ENCODE data around the gene PET100.
A peak's percentile ranks its signal among the peaks of the same experiment; 100 is the strongest.
"Not testable (repeated sequence)": the region's sequence is repeated elsewhere in the genome, so short reads cannot be mapped to it uniquely, and the experiment has no call there.

Gene PET100

DNA sequence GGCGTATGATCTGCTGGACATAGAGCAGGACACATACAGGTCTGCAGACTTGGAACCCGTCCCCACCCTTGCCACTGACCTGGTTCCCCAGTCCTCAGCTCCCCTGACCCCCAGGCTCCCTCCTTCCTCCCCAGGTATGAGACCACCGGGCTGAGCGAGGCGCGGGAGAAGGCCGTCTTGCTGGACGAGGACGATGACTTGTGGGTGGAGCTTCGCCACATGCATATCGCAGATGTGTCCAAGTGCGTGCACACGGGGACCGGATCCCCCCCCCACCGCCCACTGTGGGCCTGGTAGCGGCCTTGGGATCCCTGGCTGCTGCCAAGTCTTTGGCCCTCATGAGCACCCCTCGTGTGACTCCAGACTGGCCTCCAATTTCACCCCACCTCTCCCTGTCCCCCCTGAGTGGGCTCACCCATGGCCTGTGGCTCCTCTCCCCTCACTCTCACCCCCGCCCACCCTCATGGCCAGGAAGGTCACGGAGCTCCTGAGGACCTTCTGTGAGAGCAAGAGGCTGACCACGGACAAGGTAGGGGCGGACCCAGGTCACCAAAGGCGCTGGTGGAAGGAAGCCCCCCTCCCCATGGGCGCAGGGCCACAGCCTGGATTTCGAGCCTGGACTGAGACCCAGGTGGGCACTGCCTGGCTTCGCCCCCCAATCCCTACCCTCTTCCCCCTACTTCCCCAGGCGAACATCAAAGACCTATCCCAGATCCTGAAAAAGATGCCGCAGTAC is 12.9 kb downstream of the PET100 start:
- no peak for DNase-seq (ENCODE audit: low read depth, low spot score)
- no peaks in the 10 kb centered on the region for H3K9me3 ChIP-seq (ENCODE audit: insufficient read depth, low read length)
- TF ChIP-seq SUZ12 (IDR thresholded peaks at IDR 0.05; ENCODE audit: extremely low read depth, insufficient read depth, insufficient read length) (no peak), ZNF274 (IDR thresholded peaks at IDR 0.05; ENCODE audit: low read depth, low read length) (no peak)
- H3K4me3 ChIP-seq (ENCODE audit: insufficient read length, low read depth): no peak overlapping the region
- H3K9ac ChIP-seq (ENCODE audit: insufficient read length, low read depth): no peak overlapping the region
- no peaks in the 10 kb centered on the region for H3K27me3 ChIP-seq (ENCODE audit: insufficient read depth, insufficient read length)
- H3K4me1 ChIP-seq (ENCODE audit: insufficient read depth, insufficient read length): peaks cover 4% of the 10 kb centered on the region
- H3K36me3 ChIP-seq (ENCODE audit: insufficient read depth, insufficient read length, low read length): peaks cover 36% of the 10 kb centered on the region

DNA sequence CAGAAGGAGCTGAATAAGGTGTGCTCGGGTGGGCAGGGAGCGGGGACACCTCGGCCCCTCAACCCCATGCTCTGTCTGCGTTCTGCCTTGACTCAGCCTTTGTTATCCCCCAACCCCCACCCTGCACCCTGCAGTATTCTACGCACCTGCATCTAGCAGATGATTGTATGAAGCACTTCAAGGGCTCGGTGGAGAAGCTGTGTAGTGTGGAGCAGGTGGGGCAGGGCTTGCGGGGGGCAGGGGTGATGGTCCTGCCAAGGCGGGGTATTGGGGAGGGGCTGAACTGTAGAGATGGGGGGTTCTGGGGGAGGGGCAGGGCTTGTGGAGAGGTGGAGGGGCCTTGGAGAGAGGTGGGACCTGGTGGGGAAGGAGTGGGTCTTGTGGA is 13.4 kb downstream of the PET100 start:
- no peak for DNase-seq (ENCODE audit: low read depth, low spot score)
- Histone ChIP-seq H3K9ac (ENCODE audit: insufficient read length, low read depth) (no peak overlapping the region), H3K4me1 (ENCODE audit: insufficient read depth, insufficient read length) (peaks cover 4% of the 10 kb centered on the region), H3K27me3 (ENCODE audit: insufficient read depth, insufficient read length) (no peaks in the 10 kb centered on the region), H3K4me3 (ENCODE audit: insufficient read length, low read depth) (no peak overlapping the region), H3K9me3 (ENCODE audit: insufficient read depth, low read length) (no peaks in the 10 kb centered on the region), H3K36me3 (ENCODE audit: insufficient read depth, insufficient read length, low read length) (peaks cover 38% of the 10 kb centered on the region)
- TF ChIP-seq ZNF274 (IDR thresholded peaks at IDR 0.05; ENCODE audit: low read depth, low read length) (no peak), SUZ12 (IDR thresholded peaks at IDR 0.05; ENCODE audit: extremely low read depth, insufficient read depth, insufficient read length) (no peak), YY1 (IDR thresholded peaks at IDR 0.05; ENCODE audit: insufficient read depth, insufficient read length) (no peak)

DNA sequence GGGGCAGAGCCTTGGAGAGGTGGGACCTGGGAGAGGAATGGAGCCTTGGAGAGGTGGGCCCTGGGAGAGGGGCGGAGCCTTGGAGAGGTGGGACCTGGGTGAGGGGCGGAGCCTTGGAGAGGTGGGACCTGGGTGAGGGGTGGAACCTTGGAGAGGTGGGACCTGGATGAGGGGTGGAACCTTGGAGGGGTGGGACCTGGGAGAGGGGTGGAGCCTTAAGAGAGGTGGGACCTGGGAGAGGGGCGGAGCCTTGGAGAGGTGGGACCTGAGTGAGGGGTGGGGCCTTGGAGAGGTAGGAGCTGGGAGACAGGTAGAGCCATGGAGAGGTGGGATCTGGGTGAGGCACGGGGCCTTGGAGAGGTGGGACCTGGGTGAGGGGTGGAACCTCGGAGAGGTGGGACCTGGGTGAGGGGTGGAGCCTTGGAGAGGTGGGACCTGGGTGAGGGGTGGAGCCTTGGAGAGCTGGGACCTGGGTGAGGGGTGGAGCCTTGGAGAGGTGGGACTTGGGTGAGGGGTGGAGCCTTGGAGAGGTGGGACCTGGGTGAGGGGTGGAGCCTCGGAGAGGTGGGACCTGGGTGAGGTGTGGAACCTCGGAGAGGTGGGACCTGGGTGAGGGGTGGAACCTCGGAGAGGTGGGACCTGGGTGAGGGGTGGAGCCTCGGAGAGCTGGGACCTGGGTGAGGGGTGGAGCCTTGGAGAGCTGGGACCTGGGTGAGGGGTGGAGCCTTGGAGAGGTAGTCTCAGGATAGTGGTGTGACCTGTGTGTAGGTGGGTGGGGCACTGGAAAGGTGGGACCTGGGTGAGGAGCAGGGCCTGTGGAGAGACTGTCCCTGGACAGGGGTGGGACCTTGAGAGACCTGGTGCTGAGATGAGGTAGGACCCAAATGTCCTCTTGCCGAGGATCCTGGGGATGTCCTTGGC is 14.3 kb downstream of the PET100 start:
- H3K4me1 ChIP-seq (ENCODE audit: insufficient read depth, insufficient read length); H3K27me3 ChIP-seq (ENCODE audit: insufficient read depth, insufficient read length); H3K9ac ChIP-seq (ENCODE audit: insufficient read length, low read depth); H3K4me3 ChIP-seq (ENCODE audit: insufficient read length, low read depth); H3K9me3 ChIP-seq (ENCODE audit: insufficient read depth, low read length); DNase-seq (ENCODE audit: low read depth, low spot score): not testable (repeated sequence)
- peaks cover 42% of the 10 kb centered on the region for H3K36me3 ChIP-seq (ENCODE audit: insufficient read depth, insufficient read length, low read length)

DNA sequence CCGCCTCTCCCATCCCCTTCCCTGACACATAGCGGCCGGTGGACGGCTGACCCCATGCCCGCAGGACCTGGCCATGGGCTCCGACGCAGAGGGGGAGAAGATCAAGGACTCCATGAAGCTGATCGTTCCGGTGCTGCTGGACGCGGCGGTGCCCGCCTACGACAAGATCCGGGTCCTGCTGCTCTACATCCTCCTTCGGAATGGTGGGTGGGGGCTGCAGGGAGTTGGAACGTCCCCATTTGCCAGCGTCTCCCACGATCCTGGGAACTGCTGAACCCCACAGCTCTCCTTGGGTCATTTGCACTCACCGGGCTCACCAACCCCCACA is 14.9 kb downstream of the PET100 start:
- Histone ChIP-seq H3K9me3 (ENCODE audit: insufficient read depth, low read length) (no peaks in the 10 kb centered on the region), H3K27me3 (ENCODE audit: insufficient read depth, insufficient read length) (no peaks in the 10 kb centered on the region), H3K4me3 (ENCODE audit: insufficient read length, low read depth) (no peak overlapping the region), H3K9ac (ENCODE audit: insufficient read length, low read depth) (no peak overlapping the region), H3K36me3 (ENCODE audit: insufficient read depth, insufficient read length, low read length) (peaks cover 42% of the 10 kb centered on the region), H3K4me1 (ENCODE audit: insufficient read depth, insufficient read length) (peaks cover 4% of the 10 kb centered on the region)
- TF ChIP-seq ZNF274 (IDR thresholded peaks at IDR 0.05; ENCODE audit: low read depth, low read length) (no peak), SUZ12 (IDR thresholded peaks at IDR 0.05; ENCODE audit: extremely low read depth, insufficient read depth, insufficient read length) (no peak), YY1 (IDR thresholded peaks at IDR 0.05; ENCODE audit: insufficient read depth, insufficient read length) (no peak)
- no peak for DNase-seq (ENCODE audit: low read depth, low spot score)

DNA sequence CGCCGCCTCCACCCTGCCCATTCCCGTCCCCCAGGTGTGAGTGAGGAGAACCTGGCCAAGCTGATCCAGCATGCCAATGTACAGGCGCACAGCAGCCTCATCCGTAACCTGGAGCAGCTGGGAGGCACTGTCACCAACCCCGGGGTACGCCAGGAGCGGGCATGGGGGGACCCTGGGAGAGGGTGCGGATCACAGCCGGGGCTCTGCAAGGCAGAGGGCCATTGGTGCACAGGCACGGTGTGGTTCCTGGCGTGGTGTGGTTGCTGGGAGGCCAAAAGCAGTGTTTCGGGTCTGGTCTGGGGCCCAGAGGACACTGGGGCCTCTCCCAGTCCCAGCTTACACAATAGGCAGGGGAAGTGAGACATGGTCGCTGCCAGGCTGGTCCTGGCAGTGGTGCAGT is 15.6 kb downstream of the PET100 start:
- no peak for TF ChIP-seq SUZ12 (IDR thresholded peaks at IDR 0.05; ENCODE audit: extremely low read depth, insufficient read depth, insufficient read length)
- TF ChIP-seq YY1 (IDR thresholded peaks at IDR 0.05; ENCODE audit: insufficient read depth, insufficient read length): no peak
- TF ChIP-seq ZNF274 (IDR thresholded peaks at IDR 0.05; ENCODE audit: low read depth, low read length): no peak
- peaks cover 4% of the 10 kb centered on the region for H3K4me1 ChIP-seq (ENCODE audit: insufficient read depth, insufficient read length)
- no peak overlapping the region for H3K4me3 ChIP-seq (ENCODE audit: insufficient read length, low read depth)
- no peak for DNase-seq (ENCODE audit: low read depth, low spot score)
- H3K36me3 ChIP-seq (ENCODE audit: insufficient read depth, insufficient read length, low read length): peaks cover 35% of the 10 kb centered on the region
- H3K27me3 ChIP-seq (ENCODE audit: insufficient read depth, insufficient read length): peaks cover 2% of the 10 kb centered on the region
- H3K9ac ChIP-seq (ENCODE audit: insufficient read length, low read depth): peak overlapping the region; percentile 50
- H3K9me3 ChIP-seq (ENCODE audit: insufficient read depth, low read length): no peaks in the 10 kb centered on the region

DNA sequence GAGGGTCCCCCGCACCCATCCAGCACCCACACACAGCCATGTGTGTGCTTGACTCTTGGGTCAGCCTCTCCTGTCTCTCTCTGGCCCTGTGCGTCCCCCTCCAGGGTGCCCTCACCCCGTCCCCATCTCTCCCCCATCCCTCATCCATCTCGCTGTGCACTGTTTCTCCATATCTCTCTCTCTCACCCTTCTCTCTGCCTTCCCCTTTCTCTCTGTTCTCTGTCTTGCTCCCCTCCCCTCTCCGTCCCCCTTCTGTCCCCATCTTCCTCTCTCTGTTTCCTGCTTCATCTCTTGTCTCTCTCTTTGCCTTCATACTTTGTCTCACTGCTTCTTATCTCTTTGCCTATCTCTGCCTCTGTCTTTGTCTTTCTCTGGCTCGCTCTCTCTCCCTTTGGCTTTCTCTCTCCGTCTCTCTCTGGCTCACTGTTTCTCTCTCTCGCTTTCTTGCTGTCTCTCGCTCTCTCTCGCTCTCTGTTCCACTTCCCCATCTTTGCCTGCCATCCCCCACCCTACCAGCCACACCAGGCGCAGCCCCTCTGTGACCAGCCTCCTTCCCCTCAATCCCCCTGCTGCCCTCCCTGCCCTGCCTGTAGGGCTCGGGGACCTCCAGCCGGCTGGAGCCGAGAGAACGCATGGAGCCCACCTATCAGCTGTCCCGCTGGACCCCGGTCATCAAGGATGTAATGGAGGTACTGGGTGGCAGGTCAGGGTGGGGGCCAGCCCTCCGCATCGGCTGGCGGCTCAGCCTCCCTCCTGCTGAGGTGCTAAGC is 16.2 kb downstream of the PET100 start:
- TF ChIP-seq YY1 (IDR thresholded peaks at IDR 0.05; ENCODE audit: insufficient read depth, insufficient read length): no peak
- no peak for TF ChIP-seq ZNF274 (IDR thresholded peaks at IDR 0.05; ENCODE audit: low read depth, low read length)
- TF ChIP-seq SUZ12 (IDR thresholded peaks at IDR 0.05; ENCODE audit: extremely low read depth, insufficient read depth, insufficient read length): no peak
- Histone ChIP-seq H3K4me3 (ENCODE audit: insufficient read length, low read depth) (no peak overlapping the region), H3K4me1 (ENCODE audit: insufficient read depth, insufficient read length) (peaks cover 6% of the 10 kb centered on the region), H3K9me3 (ENCODE audit: insufficient read depth, low read length) (no peaks in the 10 kb centered on the region), H3K27me3 (ENCODE audit: insufficient read depth, insufficient read length) (peaks cover 9% of the 10 kb centered on the region), H3K9ac (ENCODE audit: insufficient read length, low read depth) (peak overlapping the region; percentile 50), H3K36me3 (ENCODE audit: insufficient read depth, insufficient read length, low read length) (peaks cover 32% of the 10 kb centered on the region)
- DNase-seq (ENCODE audit: low read depth, low spot score): no peak

DNA sequence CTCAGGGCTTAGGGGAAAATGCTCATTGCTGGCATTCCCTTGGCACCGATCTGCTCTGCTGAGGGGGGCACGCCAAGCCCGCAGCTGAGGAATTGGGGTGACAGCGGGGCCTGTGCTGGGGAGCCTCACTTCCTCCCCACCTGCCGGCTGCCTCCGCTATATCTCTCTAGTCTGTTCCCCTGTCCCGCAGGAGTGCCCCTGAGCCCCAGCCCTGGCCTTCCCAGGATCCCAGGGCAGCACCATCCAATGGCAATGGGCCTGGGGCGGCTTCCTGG is 16.8 kb downstream of the PET100 start:
- DNase-seq (ENCODE audit: low read depth, low spot score): no peak
- H3K9me3 ChIP-seq (ENCODE audit: insufficient read depth, low read length): no peaks in the 10 kb centered on the region
- peaks cover 14% of the 10 kb centered on the region for H3K27me3 ChIP-seq (ENCODE audit: insufficient read depth, insufficient read length)
- H3K36me3 ChIP-seq (ENCODE audit: insufficient read depth, insufficient read length, low read length): peaks cover 32% of the 10 kb centered on the region
- H3K4me3 ChIP-seq (ENCODE audit: insufficient read length, low read depth): no peak overlapping the region
- H3K4me1 ChIP-seq (ENCODE audit: insufficient read depth, insufficient read length): peaks cover 6% of the 10 kb centered on the region
- TF ChIP-seq YY1 (IDR thresholded peaks at IDR 0.05; ENCODE audit: insufficient read depth, insufficient read length) (no peak), ZNF274 (IDR thresholded peaks at IDR 0.05; ENCODE audit: low read depth, low read length) (no peak), SUZ12 (IDR thresholded peaks at IDR 0.05; ENCODE audit: extremely low read depth, insufficient read depth, insufficient read length) (no peak)
- H3K9ac ChIP-seq (ENCODE audit: insufficient read length, low read depth): no peak overlapping the region

All from NT2/D1 (cell line).